ENCODE data around the gene SPIN2A.
A peak's percentile ranks its signal among the peaks of the same experiment; 100 is the strongest.
"Not testable (repeated sequence)": the region's sequence is repeated elsewhere in the genome, so short reads cannot be mapped to it uniquely, and the experiment has no call there.

SPIN2A gene

GRCh38 chrX:57137073-57137472 lies at the start of gene SPIN2A:
TSS of gene SPIN2A (minus strand) at chrX:57137397. CDS start at chrX:57136597, 800 bp downstream.
- H3K4me3 ChIP-seq (ENCODE audit: low read depth, low read length), result peak within 1 kb of the TSS; percentile 47
- H3K27ac ChIP-seq; H3K27me3 ChIP-seq (replicated peaks); H3K36me3 ChIP-seq (replicated peaks); DNase-seq; in situ Hi-C loops (cut with HindIII; ENCODE audit: low pct_ligation_motif_present, low sequenced_read_pairs): not testable (repeated sequence)

DNA sequence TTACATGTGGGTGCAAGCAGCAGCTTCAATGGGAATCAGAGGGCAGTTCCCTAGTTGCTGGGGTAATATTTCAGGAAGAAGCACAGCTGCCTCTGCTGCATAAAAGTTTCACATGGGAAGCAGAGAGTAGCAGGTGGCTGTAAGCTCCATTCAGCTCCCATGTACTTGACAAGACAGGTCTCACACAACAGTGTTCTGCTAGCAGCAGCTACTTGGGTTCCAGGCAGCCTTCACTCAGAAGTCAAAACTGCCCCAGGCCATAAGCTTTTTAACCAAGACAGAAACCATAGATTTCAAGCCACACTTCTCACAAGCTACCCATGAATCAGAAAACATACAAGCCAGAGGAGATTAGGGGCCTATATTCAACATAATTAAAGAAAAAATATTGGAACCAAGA lies 41.4 kb upstream of the SPIN2A start:
- in situ Hi-C loops (cut with HindIII; ENCODE audit: low pct_ligation_motif_present, low sequenced_read_pairs), result no loop called here
- no peak for DNase-seq
- no peaks in the 10 kb centered on the region for H3K36me3 ChIP-seq (replicated peaks)
- H3K27ac ChIP-seq, result no peak overlapping the region
- no peaks in the 10 kb centered on the region for H3K27me3 ChIP-seq (replicated peaks)
- TF ChIP-seq, protein P1, sequence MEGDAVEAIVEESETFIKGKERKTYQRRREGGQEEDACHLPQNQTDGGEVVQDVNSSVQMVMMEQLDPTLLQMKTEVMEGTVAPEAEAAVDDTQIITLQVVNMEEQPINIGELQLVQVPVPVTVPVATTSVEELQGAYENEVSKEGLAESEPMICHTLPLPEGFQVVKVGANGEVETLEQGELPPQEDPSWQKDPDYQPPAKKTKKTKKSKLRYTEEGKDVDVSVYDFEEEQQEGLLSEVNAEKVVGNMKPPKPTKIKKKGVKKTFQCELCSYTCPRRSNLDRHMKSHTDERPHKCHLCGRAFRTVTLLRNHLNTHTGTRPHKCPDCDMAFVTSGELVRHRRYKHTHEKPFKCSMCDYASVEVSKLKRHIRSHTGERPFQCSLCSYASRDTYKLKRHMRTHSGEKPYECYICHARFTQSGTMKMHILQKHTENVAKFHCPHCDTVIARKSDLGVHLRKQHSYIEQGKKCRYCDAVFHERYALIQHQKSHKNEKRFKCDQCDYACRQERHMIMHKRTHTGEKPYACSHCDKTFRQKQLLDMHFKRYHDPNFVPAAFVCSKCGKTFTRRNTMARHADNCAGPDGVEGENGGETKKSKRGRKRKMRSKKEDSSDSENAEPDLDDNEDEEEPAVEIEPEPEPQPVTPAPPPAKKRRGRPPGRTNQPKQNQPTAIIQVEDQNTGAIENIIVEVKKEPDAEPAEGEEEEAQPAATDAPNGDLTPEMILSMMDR (IDR thresholded peaks at IDR 0.05; ENCODE audit: low read depth, low read length, missing control alignments), result no peak
- no peak overlapping the region for H3K4me3 ChIP-seq (ENCODE audit: low read depth, low read length)

DNA sequence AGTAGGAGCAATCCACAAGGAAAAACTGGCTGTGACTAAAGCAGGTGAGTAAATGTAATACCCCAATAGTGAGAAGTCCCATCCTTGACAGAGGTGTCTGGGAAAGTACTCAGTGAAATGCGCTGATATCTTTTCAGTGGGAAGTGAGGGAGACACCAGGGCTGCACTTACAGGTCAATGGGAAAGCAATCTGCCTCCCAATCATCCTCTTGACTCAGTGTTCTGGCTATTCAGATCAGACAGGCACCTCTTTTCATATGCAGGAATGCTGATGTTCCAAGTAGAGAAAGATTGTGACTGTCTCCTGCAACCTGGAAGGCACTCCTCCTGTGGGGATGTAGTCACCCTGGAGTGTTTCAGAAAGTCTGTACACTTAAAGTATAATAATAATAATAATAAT lies 39.9 kb upstream of the SPIN2A start:
- DNase-seq, result no peak
- TF ChIP-seq, protein P1 (IDR thresholded peaks at IDR 0.05; ENCODE audit: low read depth, low read length, missing control alignments), result no peak
- in situ Hi-C loops (cut with HindIII; ENCODE audit: low pct_ligation_motif_present, low sequenced_read_pairs), result no loop called here
- Histone ChIP-seq H3K27me3 (replicated peaks) (no peaks in the 10 kb centered on the region), H3K36me3 (replicated peaks) (no peaks in the 10 kb centered on the region), H3K4me3 (ENCODE audit: low read depth, low read length) (no peak overlapping the region), H3K27ac (no peak overlapping the region)

- no peak overlapping the region for H3K27ac ChIP-seq
- in situ Hi-C loops (cut with HindIII; ENCODE audit: low pct_ligation_motif_present, low sequenced_read_pairs), result no loop called here
- no peak overlapping the region for H3K4me3 ChIP-seq (ENCODE audit: low read depth, low read length)
- no peaks in the 10 kb centered on the region for H3K36me3 ChIP-seq (replicated peaks)
- no peaks in the 10 kb centered on the region for H3K27me3 ChIP-seq (replicated peaks)
- TF ChIP-seq, protein P1 (IDR thresholded peaks at IDR 0.05; ENCODE audit: low read depth, low read length, missing control alignments), result no peak
- DNase-seq, result no peak
Observed at GRCh38 chrX:57172544-57172943, 35.3 kb upstream of the SPIN2A start.

DNA sequence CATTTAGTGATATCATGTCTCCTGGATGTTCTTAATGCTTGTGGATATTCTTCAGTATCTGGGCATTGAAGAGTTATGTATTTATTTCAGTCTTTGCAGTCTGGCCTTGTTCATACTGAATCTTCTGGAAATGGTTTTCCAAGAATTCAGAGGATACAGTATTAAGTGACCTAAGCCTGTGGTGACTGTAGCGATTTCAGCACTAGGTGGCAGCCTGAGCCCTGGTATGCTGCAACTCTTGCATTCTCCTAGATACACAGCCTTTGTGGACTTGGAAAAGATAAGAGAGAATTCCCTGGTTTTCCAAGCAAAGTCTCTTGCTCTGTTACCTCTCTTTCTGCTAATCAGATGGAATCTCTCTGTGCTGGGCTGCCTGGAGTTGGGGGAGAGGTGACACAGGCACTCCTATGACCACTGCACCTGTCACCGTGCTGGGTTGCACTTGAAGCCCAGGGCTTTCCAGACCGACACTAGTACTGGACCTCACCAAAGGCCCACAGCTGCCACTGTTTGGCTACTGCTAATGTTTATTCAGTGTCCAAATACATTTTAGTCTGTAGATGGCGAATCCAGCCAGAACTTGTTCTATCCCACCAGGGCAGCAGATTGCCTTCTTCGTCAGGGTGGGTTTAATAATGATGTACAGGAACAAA lies 19.3 kb upstream of the SPIN2A start:
- H3K4me3 ChIP-seq (ENCODE audit: low read depth, low read length), result no peak overlapping the region
- no peaks in the 10 kb centered on the region for H3K27me3 ChIP-seq (replicated peaks)
- peak; percentile 40 for DNase-seq
- no peaks in the 10 kb centered on the region for H3K36me3 ChIP-seq (replicated peaks)
- no peak overlapping the region for H3K27ac ChIP-seq
- in situ Hi-C loops (cut with HindIII; ENCODE audit: low pct_ligation_motif_present, low sequenced_read_pairs), result no loop called here
- TF ChIP-seq, protein P1 (IDR thresholded peaks at IDR 0.05; ENCODE audit: low read depth, low read length, missing control alignments), result peak; percentile 49

GRCh38 chrX:57155171-57155570 lies 18.0 kb upstream of the SPIN2A start:
- Histone ChIP-seq H3K36me3 (replicated peaks) (no peaks in the 10 kb centered on the region), H3K27ac (no peak overlapping the region), H3K4me3 (ENCODE audit: low read depth, low read length) (no peak overlapping the region), H3K27me3 (replicated peaks) (no peaks in the 10 kb centered on the region)
- TF ChIP-seq, protein P1 (IDR thresholded peaks at IDR 0.05; ENCODE audit: low read depth, low read length, missing control alignments), result no peak
- in situ Hi-C loops (cut with HindIII; ENCODE audit: low pct_ligation_motif_present, low sequenced_read_pairs), result no loop called here
- DNase-seq, result no peak

DNA sequence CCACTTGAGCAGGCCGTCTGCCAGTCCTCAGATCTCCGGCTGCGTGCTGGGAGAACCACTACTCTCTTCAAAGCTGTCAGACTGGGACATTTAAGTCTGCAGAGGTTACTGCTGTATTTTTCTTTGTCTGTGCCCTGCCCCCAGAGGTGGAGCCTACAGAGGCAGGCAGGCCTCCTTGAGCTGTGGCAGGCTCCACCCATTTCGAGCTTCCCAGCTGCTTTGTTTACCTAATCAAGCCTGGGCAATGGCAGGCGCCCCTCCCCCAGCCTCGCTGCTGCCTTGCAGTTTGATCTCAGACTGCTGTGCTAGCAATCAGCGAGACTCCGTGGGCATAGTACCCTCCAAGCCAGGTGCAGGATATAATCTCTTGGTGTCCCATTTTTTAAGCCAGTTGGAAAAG lies 15.0 kb upstream of the SPIN2A start:
- H3K36me3 ChIP-seq (replicated peaks); DNase-seq; H3K4me3 ChIP-seq (ENCODE audit: low read depth, low read length); in situ Hi-C loops (cut with HindIII; ENCODE audit: low pct_ligation_motif_present, low sequenced_read_pairs); H3K27ac ChIP-seq; H3K27me3 ChIP-seq (replicated peaks): not testable (repeated sequence)

Data from brain microvascular endothelial cell (primary cell).